Umbilical cord (tissue), 2 donors: ENCODE results near the gene UGT2A1. TPM values are rescaled to one million over a fixed set of nuclear protein-coding genes. Genes with fewer than 3 reads are reported as not detected.
"Not testable (repeated sequence)": the region's sequence is repeated elsewhere in the genome, so short reads cannot be mapped to it uniquely, and the experiment has no call there.

Experiments used
- DNase-seq: peaks from one replicate; pipeline ENCODE4 v3.0.0-alpha.2; 2015; ENCODE audit warnings: low spot score
- total RNA-seq: library from RNA; depleted of rRNA; stranded (reverse); fragments of >200 nt; gene quantifications from one replicate; pipeline ENCODE4 v1.2.3, GENCODE V29; 2014; ENCODE audit warnings: low replicate concordance; ENCODE audit not compliant: insufficient read depth

The UGT2A1 gene
- total RNA-seq = 2.9 TPM

GRCh38 chr4:69653147-69653546 is at the start of gene UGT2A1:
Gene UGT2A1 (minus strand): TSS chr4:69653247. CDS start chr4:69647644, 5,603 bp downstream.
- DNase-seq = no peak

GRCh38 chr4:69702201-69702600 is 49.2 kb upstream of the UGT2A1 start:
- peak; percentile 18 for DNase-seq

GRCh38 chr4:69701696-69702095 is 48.6 kb upstream of the UGT2A1 start:
- no peak for DNase-seq

- no peak for DNase-seq
Observed at GRCh38 chr4:69697536-69698242, 44.6 kb upstream of the UGT2A1 start.

GRCh38 chr4:69689599-69689998 is 36.6 kb upstream of the UGT2A1 start:
- DNase-seq = peak; percentile 69

- DNase-seq = no peak
Observed at GRCh38 chr4:69684804-69685203, 31.8 kb upstream of the UGT2A1 start.

GRCh38 chr4:69668680-69669079 is 15.6 kb upstream of the UGT2A1 start:
- no peak for DNase-seq

GRCh38 chr4:69664009-69664408 is 11.0 kb upstream of the UGT2A1 start:
- DNase-seq = not testable (repeated sequence)

GRCh38 chr4:69661130-69661803 is 8.2 kb upstream of the UGT2A1 start:
- not testable (repeated sequence) for DNase-seq

GRCh38 chr4:69658133-69658532 is 5.1 kb upstream of the UGT2A1 start:
- no peak for DNase-seq

GRCh38 chr4:69656653-69657158 is 3.7 kb upstream of the UGT2A1 start:
- no peak for DNase-seq

GRCh38 chr4:69650872-69651271 is 2.2 kb downstream of the UGT2A1 start:
- no peak for DNase-seq

- DNase-seq = peak; percentile 66
Observed at GRCh38 chr4:69649629-69650028, 3.4 kb downstream of the UGT2A1 start.

- no peak for DNase-seq
Observed at GRCh38 chr4:69649207-69649606, 3.8 kb downstream of the UGT2A1 start.

- no peak for DNase-seq
Observed at GRCh38 chr4:69642961-69643360, 10.1 kb downstream of the UGT2A1 start.

GRCh38 chr4:69640289-69640688 is 12.8 kb downstream of the UGT2A1 start:
- no peak for DNase-seq

GRCh38 chr4:69639542-69639941 is 13.5 kb downstream of the UGT2A1 start, which contains the start of gene UGT2A2:
Gene UGT2A2 (minus strand): TSS chr4:69639642. CDS start chr4:69639640, 2 bp downstream.
- DNase-seq = no peak

- peak; percentile 69 for DNase-seq
Observed at GRCh38 chr4:69617083-69617694, 35.9 kb downstream of the UGT2A1 start.

GRCh38 chr4:69610484-69610883 is 42.6 kb downstream of the UGT2A1 start:
- no peak for DNase-seq

- no peak for DNase-seq
Observed at GRCh38 chr4:69601065-69601464, 52.0 kb downstream of the UGT2A1 start.

GRCh38 chr4:69600013-69600412 is 53.0 kb downstream of the UGT2A1 start:
- DNase-seq = no peak

- DNase-seq = no peak
Observed at GRCh38 chr4:69594382-69594781, 58.7 kb downstream of the UGT2A1 start.
